ENCODE results near the gene RHOF. TPM values are rescaled to one million over a fixed set of nuclear protein-coding genes. Genes with fewer than 3 reads are reported as not detected.

The RHOF gene
- total RNA-seq, 2 experiments from 2014 or later = 23.5 to 53.7 TPM

GRCh38 chr12:121751749-121752351 is 41.6 kb downstream of the RHOF start:
- CTCF ChIA-PET (ENCODE audit: unreplicated experiment) = no interaction called here
- BruUV-seq (replicated peaks) = no TSS peak
- POLR2A ChIA-PET = no interaction called here

GRCh38 chr12:121751034-121751433 is 42.5 kb downstream of the RHOF start:
- Histone ChIP-seq H4K20me1 (ENCODE audit: insufficient read depth, low read length) (no peaks in the 10 kb centered on the region), H3K9me2 (ENCODE audit: insufficient read depth, low read length) (no peaks in the 10 kb centered on the region), H3K4me1 (ENCODE audit: insufficient read depth, low read length, poor library complexity, severe bottlenecking) (no peaks in the 10 kb centered on the region), H3K9me3 (ENCODE audit: low read length) (no peaks in the 10 kb centered on the region), H3K27ac (ENCODE audit: low read depth, low read length, poor library complexity, severe bottlenecking) (no peak overlapping the region), H3K4me3 (ENCODE audit: low read depth, low read length, poor library complexity, severe bottlenecking) (no peak overlapping the region), H2AFZ (ENCODE audit: low read length) (no peak overlapping the region), H3K79me2 (ENCODE audit: insufficient read depth, low read depth, low read length) (no peaks in the 10 kb centered on the region), H3K4me2 (ENCODE audit: low read length) (no peak overlapping the region), H3K36me3 (ENCODE audit: insufficient read depth, low read length) (peaks cover 28% of the 10 kb centered on the region)
- CTCF ChIA-PET (ENCODE audit: unreplicated experiment) = no interaction called here
- intact Hi-C loops (cut with micrococcal nuclease; ENCODE audit: unreplicated experiment) = no loop called here
- no peak for TF ChIP-seq CTCF (conservative IDR thresholded peaks at IDR 0.05; ENCODE audit: low read length)
- no peak for TF ChIP-seq EZH2phosphoT487 (IDR thresholded peaks at IDR 0.05; ENCODE audit: borderline replicate concordance, low read depth, low read length)
- no TSS peak for BruUV-seq (replicated peaks)
- no peak for DNase-seq (ENCODE audit: low spot score)
- POLR2A ChIA-PET = no interaction called here

More at GRCh38 chr12:121751749-121752351, 41.6 kb downstream of the RHOF start:
- Histone ChIP-seq H3K9me3 (ENCODE audit: low read length) (no peaks in the 10 kb centered on the region), H4K20me1 (ENCODE audit: insufficient read depth, low read length) (no peaks in the 10 kb centered on the region), H2AFZ (ENCODE audit: low read length) (no peak overlapping the region), H3K4me1 (ENCODE audit: insufficient read depth, low read length, poor library complexity, severe bottlenecking) (no peaks in the 10 kb centered on the region), H3K9me2 (ENCODE audit: insufficient read depth, low read length) (no peaks in the 10 kb centered on the region), H3K4me2 (ENCODE audit: low read length) (no peak overlapping the region), H3K79me2 (ENCODE audit: insufficient read depth, low read depth, low read length) (no peaks in the 10 kb centered on the region), H3K4me3 (ENCODE audit: low read depth, low read length, poor library complexity, severe bottlenecking) (no peak overlapping the region), H3K27ac (ENCODE audit: low read depth, low read length, poor library complexity, severe bottlenecking) (no peak overlapping the region), H3K36me3 (ENCODE audit: insufficient read depth, low read length) (peaks cover 28% of the 10 kb centered on the region)
- intact Hi-C loops (cut with micrococcal nuclease; ENCODE audit: unreplicated experiment) = no loop called here
- TF ChIP-seq EZH2phosphoT487 (IDR thresholded peaks at IDR 0.05; ENCODE audit: borderline replicate concordance, low read depth, low read length) (no peak), CTCF (conservative IDR thresholded peaks at IDR 0.05; ENCODE audit: low read length) (no peak)
- no peak for DNase-seq (ENCODE audit: low spot score)

- no peak overlapping the region for H3K4me3 ChIP-seq (ENCODE audit: low read depth, low read length, poor library complexity, severe bottlenecking)
- ChIA-PET CTCF (ENCODE audit: unreplicated experiment) (no interaction called here), POLR2A (interaction anchor here (0.6 kb wide), 1 partner anchor 1433 kb away, joined by 5 read pairs; no protein-coding TSS in a partner anchor)
- no peaks in the 10 kb centered on the region for H3K79me2 ChIP-seq (ENCODE audit: insufficient read depth, low read depth, low read length)
- H3K36me3 ChIP-seq (ENCODE audit: insufficient read depth, low read length) = peaks cover 28% of the 10 kb centered on the region
- no peaks in the 10 kb centered on the region for H3K9me2 ChIP-seq (ENCODE audit: insufficient read depth, low read length)
- no peaks in the 10 kb centered on the region for H3K4me1 ChIP-seq (ENCODE audit: insufficient read depth, low read length, poor library complexity, severe bottlenecking)
- no peak overlapping the region for H3K27ac ChIP-seq (ENCODE audit: low read depth, low read length, poor library complexity, severe bottlenecking)
- no TSS peak for BruUV-seq (replicated peaks)
- no peak overlapping the region for H3K4me2 ChIP-seq (ENCODE audit: low read length)
- no peak for TF ChIP-seq CTCF (conservative IDR thresholded peaks at IDR 0.05; ENCODE audit: low read length)
- no peak for TF ChIP-seq EZH2phosphoT487 (IDR thresholded peaks at IDR 0.05; ENCODE audit: borderline replicate concordance, low read depth, low read length)
- intact Hi-C loops (cut with micrococcal nuclease; ENCODE audit: unreplicated experiment) = no loop called here
- H2AFZ ChIP-seq (ENCODE audit: low read length) = no peak overlapping the region
- H3K9me3 ChIP-seq (ENCODE audit: low read length) = no peaks in the 10 kb centered on the region
- no peaks in the 10 kb centered on the region for H4K20me1 ChIP-seq (ENCODE audit: insufficient read depth, low read length)
- no peak for DNase-seq (ENCODE audit: low spot score)
Observed at GRCh38 chr12:121750507-121750955, 43.0 kb downstream of the RHOF start.
